Measurements from ENCODE around the gene RAB3GAP2. TPM values are rescaled to one million over a fixed set of nuclear protein-coding genes. Genes with fewer than 3 reads are reported as not detected.

RAB3GAP2 gene
- total RNA-seq, 1 experiment from 2014 or later, result 64.3 TPM

DNA sequence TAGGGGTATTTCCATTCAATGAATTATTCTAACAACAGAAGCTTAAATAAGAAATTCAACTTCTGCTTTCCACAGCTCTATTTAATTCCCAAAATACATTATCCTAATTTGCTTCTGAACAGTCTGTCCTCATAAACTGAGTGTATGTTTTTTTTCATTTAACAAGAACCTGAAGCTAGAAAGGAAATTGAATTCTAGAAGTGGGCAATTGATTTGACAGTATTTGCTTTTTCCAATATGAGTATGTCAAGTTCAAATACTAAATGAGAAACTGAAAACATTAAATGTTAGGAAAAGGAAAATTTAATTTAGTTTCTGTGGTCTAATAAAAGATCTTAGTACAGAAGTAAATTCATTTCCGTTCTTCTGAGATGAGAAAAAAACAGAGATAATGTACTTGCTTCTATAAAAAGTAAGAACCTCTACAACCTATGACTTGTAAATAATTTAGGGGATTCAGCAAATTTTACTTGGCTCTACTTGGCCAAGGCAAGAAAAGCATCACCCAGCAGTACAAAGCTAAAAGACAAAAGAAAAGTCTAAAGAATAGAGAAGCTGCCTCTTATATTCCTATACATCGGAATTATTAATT is 31.1 kb downstream of the RAB3GAP2 start (continued):
- TF ChIP-seq, protein P1, sequence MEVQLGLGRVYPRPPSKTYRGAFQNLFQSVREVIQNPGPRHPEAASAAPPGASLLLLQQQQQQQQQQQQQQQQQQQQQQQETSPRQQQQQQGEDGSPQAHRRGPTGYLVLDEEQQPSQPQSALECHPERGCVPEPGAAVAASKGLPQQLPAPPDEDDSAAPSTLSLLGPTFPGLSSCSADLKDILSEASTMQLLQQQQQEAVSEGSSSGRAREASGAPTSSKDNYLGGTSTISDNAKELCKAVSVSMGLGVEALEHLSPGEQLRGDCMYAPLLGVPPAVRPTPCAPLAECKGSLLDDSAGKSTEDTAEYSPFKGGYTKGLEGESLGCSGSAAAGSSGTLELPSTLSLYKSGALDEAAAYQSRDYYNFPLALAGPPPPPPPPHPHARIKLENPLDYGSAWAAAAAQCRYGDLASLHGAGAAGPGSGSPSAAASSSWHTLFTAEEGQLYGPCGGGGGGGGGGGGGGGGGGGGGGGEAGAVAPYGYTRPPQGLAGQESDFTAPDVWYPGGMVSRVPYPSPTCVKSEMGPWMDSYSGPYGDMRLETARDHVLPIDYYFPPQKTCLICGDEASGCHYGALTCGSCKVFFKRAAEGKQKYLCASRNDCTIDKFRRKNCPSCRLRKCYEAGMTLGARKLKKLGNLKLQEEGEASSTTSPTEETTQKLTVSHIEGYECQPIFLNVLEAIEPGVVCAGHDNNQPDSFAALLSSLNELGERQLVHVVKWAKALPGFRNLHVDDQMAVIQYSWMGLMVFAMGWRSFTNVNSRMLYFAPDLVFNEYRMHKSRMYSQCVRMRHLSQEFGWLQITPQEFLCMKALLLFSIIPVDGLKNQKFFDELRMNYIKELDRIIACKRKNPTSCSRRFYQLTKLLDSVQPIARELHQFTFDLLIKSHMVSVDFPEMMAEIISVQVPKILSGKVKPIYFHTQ (CRISPR knock-in tag; IDR thresholded peaks at IDR 0.05), result no peak
- TF ChIP-seq, protein P2, sequence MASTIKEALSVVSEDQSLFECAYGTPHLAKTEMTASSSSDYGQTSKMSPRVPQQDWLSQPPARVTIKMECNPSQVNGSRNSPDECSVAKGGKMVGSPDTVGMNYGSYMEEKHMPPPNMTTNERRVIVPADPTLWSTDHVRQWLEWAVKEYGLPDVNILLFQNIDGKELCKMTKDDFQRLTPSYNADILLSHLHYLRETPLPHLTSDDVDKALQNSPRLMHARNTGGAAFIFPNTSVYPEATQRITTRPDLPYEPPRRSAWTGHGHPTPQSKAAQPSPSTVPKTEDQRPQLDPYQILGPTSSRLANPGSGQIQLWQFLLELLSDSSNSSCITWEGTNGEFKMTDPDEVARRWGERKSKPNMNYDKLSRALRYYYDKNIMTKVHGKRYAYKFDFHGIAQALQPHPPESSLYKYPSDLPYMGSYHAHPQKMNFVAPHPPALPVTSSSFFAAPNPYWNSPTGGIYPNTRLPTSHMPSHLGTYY (CRISPR knock-in tag; IDR thresholded peaks at IDR 0.05), result no peak
- TF ChIP-seq FOXP1 (CRISPR knock-in tag; IDR thresholded peaks at IDR 0.05; ENCODE audit: borderline replicate concordance) (no peak), FOXK1 (CRISPR knock-in tag; IDR thresholded peaks at IDR 0.05) (no peak), NR1H2 (CRISPR knock-in tag; IDR thresholded peaks at IDR 0.05) (no peak), TP53 (CRISPR knock-in tag; IDR thresholded peaks at IDR 0.05) (no peak)
- TF ChIP-seq, protein P3, sequence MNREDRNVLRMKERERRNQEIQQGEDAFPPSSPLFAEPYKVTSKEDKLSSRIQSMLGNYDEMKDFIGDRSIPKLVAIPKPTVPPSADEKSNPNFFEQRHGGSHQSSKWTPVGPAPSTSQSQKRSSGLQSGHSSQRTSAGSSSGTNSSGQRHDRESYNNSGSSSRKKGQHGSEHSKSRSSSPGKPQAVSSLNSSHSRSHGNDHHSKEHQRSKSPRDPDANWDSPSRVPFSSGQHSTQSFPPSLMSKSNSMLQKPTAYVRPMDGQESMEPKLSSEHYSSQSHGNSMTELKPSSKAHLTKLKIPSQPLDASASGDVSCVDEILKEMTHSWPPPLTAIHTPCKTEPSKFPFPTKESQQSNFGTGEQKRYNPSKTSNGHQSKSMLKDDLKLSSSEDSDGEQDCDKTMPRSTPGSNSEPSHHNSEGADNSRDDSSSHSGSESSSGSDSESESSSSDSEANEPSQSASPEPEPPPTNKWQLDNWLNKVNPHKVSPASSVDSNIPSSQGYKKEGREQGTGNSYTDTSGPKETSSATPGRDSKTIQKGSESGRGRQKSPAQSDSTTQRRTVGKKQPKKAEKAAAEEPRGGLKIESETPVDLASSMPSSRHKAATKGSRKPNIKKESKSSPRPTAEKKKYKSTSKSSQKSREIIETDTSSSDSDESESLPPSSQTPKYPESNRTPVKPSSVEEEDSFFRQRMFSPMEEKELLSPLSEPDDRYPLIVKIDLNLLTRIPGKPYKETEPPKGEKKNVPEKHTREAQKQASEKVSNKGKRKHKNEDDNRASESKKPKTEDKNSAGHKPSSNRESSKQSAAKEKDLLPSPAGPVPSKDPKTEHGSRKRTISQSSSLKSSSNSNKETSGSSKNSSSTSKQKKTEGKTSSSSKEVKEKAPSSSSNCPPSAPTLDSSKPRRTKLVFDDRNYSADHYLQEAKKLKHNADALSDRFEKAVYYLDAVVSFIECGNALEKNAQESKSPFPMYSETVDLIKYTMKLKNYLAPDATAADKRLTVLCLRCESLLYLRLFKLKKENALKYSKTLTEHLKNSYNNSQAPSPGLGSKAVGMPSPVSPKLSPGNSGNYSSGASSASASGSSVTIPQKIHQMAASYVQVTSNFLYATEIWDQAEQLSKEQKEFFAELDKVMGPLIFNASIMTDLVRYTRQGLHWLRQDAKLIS (CRISPR knock-in tag; IDR thresholded peaks at IDR 0.05; ENCODE audit: borderline replicate concordance), result no peak
- TF ChIP-seq, protein P4, sequence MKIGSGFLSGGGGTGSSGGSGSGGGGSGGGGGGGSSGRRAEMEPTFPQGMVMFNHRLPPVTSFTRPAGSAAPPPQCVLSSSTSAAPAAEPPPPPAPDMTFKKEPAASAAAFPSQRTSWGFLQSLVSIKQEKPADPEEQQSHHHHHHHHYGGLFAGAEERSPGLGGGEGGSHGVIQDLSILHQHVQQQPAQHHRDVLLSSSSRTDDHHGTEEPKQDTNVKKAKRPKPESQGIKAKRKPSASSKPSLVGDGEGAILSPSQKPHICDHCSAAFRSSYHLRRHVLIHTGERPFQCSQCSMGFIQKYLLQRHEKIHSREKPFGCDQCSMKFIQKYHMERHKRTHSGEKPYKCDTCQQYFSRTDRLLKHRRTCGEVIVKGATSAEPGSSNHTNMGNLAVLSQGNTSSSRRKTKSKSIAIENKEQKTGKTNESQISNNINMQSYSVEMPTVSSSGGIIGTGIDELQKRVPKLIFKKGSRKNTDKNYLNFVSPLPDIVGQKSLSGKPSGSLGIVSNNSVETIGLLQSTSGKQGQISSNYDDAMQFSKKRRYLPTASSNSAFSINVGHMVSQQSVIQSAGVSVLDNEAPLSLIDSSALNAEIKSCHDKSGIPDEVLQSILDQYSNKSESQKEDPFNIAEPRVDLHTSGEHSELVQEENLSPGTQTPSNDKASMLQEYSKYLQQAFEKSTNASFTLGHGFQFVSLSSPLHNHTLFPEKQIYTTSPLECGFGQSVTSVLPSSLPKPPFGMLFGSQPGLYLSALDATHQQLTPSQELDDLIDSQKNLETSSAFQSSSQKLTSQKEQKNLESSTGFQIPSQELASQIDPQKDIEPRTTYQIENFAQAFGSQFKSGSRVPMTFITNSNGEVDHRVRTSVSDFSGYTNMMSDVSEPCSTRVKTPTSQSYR (CRISPR knock-in tag; IDR thresholded peaks at IDR 0.05), result no peak

DNA sequence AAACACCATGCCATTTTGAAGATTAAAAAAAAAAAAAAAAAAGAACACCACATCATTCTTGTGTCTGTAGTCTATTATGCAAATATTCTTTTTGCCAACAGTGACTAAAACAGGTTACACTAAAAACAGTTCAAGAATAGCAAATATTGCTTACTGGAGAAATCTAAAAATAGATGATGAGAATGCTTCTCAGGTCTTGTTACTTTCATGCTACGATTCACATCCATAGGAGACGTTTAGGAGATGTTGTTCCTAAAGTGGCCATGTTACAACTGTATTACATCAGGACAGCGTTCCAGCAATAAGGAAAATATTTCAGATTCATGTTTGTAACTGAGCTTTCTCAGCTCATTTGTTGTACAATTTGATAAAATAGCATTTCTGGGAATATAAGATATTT is 32.3 kb downstream of the RAB3GAP2 start:
- Mint-ChIP-seq H3K9me3 (no peaks in the 10 kb centered on the region), H3K36me3 (peaks cover 2% of the 10 kb centered on the region; the same call in 1 of the 2 replicates), H3K4me1 (peaks cover 46% of the 10 kb centered on the region), H3K27me3 (ENCODE audit: low read depth) (no peaks in the 10 kb centered on the region), H3K4me3 (no peak overlapping the region), H3K27ac (no peak overlapping the region)
- ATAC-seq, result no peak
- ChIA-PET CTCF (no interaction called here), POLR2A (no interaction called here)
- DNase-seq (ENCODE audit: low spot score), result no peak
- no peak for TF ChIP-seq FOXK1 (CRISPR knock-in tag; IDR thresholded peaks at IDR 0.05)
- no peak for TF ChIP-seq ZNF317 (CRISPR knock-in tag; IDR thresholded peaks at IDR 0.05; ENCODE audit: borderline replicate concordance, low read depth)
- no peak for TF ChIP-seq ZNF423 (CRISPR knock-in tag; IDR thresholded peaks at IDR 0.05)
- no peak for TF ChIP-seq IRF2 (CRISPR knock-in tag; IDR thresholded peaks at IDR 0.05; ENCODE audit: borderline replicate concordance, low read depth)
- TF ChIP-seq, protein P5, sequence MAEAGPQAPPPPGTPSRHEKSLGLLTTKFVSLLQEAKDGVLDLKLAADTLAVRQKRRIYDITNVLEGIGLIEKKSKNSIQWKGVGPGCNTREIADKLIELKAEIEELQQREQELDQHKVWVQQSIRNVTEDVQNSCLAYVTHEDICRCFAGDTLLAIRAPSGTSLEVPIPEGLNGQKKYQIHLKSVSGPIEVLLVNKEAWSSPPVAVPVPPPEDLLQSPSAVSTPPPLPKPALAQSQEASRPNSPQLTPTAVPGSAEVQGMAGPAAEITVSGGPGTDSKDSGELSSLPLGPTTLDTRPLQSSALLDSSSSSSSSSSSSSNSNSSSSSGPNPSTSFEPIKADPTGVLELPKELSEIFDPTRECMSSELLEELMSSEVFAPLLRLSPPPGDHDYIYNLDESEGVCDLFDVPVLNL (CRISPR knock-in tag; IDR thresholded peaks at IDR 0.05; ENCODE audit: borderline replicate concordance, low read depth), result no peak
- TF ChIP-seq, protein P6, sequence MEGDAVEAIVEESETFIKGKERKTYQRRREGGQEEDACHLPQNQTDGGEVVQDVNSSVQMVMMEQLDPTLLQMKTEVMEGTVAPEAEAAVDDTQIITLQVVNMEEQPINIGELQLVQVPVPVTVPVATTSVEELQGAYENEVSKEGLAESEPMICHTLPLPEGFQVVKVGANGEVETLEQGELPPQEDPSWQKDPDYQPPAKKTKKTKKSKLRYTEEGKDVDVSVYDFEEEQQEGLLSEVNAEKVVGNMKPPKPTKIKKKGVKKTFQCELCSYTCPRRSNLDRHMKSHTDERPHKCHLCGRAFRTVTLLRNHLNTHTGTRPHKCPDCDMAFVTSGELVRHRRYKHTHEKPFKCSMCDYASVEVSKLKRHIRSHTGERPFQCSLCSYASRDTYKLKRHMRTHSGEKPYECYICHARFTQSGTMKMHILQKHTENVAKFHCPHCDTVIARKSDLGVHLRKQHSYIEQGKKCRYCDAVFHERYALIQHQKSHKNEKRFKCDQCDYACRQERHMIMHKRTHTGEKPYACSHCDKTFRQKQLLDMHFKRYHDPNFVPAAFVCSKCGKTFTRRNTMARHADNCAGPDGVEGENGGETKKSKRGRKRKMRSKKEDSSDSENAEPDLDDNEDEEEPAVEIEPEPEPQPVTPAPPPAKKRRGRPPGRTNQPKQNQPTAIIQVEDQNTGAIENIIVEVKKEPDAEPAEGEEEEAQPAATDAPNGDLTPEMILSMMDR (IDR thresholded peaks at IDR 0.05), result no peak
- TF ChIP-seq, protein P1 (CRISPR knock-in tag; IDR thresholded peaks at IDR 0.05), result no peak
- TF ChIP-seq, protein P7, sequence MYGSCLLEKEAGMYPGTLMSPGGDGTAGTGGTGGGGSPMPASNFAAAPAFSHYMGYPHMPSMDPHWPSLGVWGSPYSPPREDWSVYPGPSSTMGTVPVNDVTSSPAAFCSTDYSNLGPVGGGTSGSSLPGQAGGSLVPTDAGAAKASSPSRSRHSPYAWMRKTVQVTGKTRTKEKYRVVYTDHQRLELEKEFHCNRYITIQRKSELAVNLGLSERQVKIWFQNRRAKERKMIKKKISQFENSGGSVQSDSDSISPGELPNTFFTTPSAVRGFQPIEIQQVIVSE (CRISPR knock-in tag; IDR thresholded peaks at IDR 0.05; ENCODE audit: borderline replicate concordance), result no peak
- TF ChIP-seq, protein P8, sequence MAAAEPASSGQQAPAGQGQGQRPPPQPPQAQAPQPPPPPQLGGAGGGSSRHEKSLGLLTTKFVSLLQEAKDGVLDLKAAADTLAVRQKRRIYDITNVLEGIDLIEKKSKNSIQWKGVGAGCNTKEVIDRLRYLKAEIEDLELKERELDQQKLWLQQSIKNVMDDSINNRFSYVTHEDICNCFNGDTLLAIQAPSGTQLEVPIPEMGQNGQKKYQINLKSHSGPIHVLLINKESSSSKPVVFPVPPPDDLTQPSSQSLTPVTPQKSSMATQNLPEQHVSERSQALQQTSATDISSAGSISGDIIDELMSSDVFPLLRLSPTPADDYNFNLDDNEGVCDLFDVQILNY (CRISPR knock-in tag; IDR thresholded peaks at IDR 0.05), result no peak
